Right lobe of liver (tissue), 4 donors: ENCODE measurements around the gene LDLR.
"Not testable (repeated sequence)": the region's sequence is repeated elsewhere in the genome, so short reads cannot be mapped to it uniquely, and the experiment has no call there.

Experiments used
- POLR2A ChIP-seq: fragments of 450-650 bp; IDR thresholded peaks from one replicate; pipeline ENCODE4 v1.6.1; 2017; ENCODE audit warnings: antibody characterized with exemption, mild to moderate bottlenecking
- TF ChIP-seq, protein P1 (sequence below), 4 donors: fragments of 200-600 bp in 3 of 4; fragments of 450-650 bp in 1 of 4; IDR thresholded peaks; one replicate each; pipeline versions ENCODE4 v1.5.1 to v1.8.0; 2016 to 2022; ENCODE audit warnings: antibody characterized with exemption in 4 of 4, mild to moderate bottlenecking in 2 of 4
- donor health status: DM: no; HTN: no; CAD: no.
- donor health status: DM: no; HTN: no; CAD: no.
- donor health status: DM: no; HTN: yes; CAD: no.

DNA sequence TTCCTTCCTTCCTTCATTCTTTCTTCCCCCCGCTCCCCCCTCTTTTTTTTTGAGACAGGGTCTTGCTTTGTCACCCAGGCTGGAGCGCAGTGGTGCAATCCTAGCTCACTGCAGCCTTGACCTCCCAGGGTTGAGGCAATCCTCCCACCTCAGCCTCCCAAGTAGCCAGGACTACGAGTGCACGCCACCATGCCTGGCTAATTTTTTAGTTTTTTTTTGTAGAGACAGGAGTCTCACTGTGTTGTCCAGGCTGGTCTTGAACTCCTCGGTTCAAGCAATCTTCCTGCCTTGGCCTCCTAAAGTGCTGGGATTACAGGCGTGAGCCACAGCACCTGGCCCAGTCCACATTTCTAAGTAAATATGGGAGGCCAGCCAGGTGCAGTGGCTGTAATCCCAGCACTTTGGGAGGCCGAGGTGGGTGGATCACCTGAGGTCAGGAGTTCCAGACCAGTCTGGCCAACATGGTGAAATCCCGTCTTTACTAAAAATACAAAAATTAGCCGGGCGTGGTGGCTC is 50.8 kb downstream of the LDLR start:
- not testable (repeated sequence) for TF ChIP-seq POLR2A
- TF ChIP-seq, protein P1, sequence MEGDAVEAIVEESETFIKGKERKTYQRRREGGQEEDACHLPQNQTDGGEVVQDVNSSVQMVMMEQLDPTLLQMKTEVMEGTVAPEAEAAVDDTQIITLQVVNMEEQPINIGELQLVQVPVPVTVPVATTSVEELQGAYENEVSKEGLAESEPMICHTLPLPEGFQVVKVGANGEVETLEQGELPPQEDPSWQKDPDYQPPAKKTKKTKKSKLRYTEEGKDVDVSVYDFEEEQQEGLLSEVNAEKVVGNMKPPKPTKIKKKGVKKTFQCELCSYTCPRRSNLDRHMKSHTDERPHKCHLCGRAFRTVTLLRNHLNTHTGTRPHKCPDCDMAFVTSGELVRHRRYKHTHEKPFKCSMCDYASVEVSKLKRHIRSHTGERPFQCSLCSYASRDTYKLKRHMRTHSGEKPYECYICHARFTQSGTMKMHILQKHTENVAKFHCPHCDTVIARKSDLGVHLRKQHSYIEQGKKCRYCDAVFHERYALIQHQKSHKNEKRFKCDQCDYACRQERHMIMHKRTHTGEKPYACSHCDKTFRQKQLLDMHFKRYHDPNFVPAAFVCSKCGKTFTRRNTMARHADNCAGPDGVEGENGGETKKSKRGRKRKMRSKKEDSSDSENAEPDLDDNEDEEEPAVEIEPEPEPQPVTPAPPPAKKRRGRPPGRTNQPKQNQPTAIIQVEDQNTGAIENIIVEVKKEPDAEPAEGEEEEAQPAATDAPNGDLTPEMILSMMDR (IDR thresholded peaks at IDR 0.05): not testable (repeated sequence)
